ENCODE measurements around the gene NT5C.
"Not testable (repeated sequence)": the region's sequence is repeated elsewhere in the genome, so short reads cannot be mapped to it uniquely, and the experiment has no call there.

NT5C gene

GRCh38 chr17:75160211-75160610, 28.7 kb upstream of the NT5C start (continued):
- TF ChIP-seq ZNF280C (tag by site-specific recombination; IDR thresholded peaks at IDR 0.05) (no peak), ZNF211 (tag by site-specific recombination; IDR thresholded peaks at IDR 0.05; ENCODE audit: low read depth) (no peak), ZNF658 (tag by site-specific recombination; IDR thresholded peaks at IDR 0.05) (no peak), ZNF626 (tag by site-specific recombination; IDR thresholded peaks at IDR 0.05) (no peak), ZNF350 (tag by site-specific recombination; IDR thresholded peaks at IDR 0.05) (no peak), ZNF843 (tag by site-specific recombination; IDR thresholded peaks at IDR 0.05) (no peak), ZNF660 (tag by site-specific recombination; IDR thresholded peaks at IDR 0.05) (no peak), ZBTB1 (tag by site-specific recombination; IDR thresholded peaks at IDR 0.05) (no peak), ZNF514 (tag by site-specific recombination; IDR thresholded peaks at IDR 0.05) (no peak)
- TF ChIP-seq, protein P1, sequence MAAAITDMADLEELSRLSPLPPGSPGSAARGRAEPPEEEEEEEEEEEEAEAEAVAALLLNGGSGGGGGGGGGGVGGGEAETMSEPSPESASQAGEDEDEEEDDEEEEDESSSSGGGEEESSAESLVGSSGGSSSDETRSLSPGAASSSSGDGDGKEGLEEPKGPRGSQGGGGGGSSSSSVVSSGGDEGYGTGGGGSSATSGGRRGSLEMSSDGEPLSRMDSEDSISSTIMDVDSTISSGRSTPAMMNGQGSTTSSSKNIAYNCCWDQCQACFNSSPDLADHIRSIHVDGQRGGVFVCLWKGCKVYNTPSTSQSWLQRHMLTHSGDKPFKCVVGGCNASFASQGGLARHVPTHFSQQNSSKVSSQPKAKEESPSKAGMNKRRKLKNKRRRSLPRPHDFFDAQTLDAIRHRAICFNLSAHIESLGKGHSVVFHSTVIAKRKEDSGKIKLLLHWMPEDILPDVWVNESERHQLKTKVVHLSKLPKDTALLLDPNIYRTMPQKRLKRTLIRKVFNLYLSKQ (tag by site-specific recombination; IDR thresholded peaks at IDR 0.05; ENCODE audit: borderline replicate concordance): no peak

- CTCF ChIA-PET: interaction anchor here (0.6 to 3.8 kb wide), 9 partner anchors 12 to 215 kb away, joined by 3 to 21 read pairs (median 4); no protein-coding TSS in a partner anchor
- Histone ChIP-seq H3K4me1 (ENCODE audit: control insufficient read depth, insufficient read depth, low read length) (0 out of 2 replicates have a peak, but pooled peaks cover 5% of the 10 kb centered on the region), H3K27ac (ENCODE audit: extremely low read depth, low read depth, low read length) (no peak overlapping the region), H3K4me3 (ENCODE audit: low read depth, low read length) (no peak overlapping the region), H3K9me3 (ENCODE audit: control insufficient read depth, insufficient read depth, low read depth, low read length) (no peaks in the 10 kb centered on the region), H3K36me3 (ENCODE audit: control insufficient read depth in 2 of 2, insufficient read depth in 1 of 2, low read length in 2 of 2) (peaks cover 30 to 41% of the 10 kb centered on the region in 2 experiments)
- TF ChIP-seq GFI1B (tag by site-specific recombination; IDR thresholded peaks at IDR 0.05): peak; percentile 22; the same call in 1 of the 2 replicates
- TF ChIP-seq ZNF280D (tag by site-specific recombination; IDR thresholded peaks at IDR 0.05): no peak
- POLR2A ChIA-PET: interaction anchor here (1.1 kb wide), 1 partner anchor 10 kb away, joined by 3 read pairs; no protein-coding TSS in a partner anchor
These were observed 27.9 kb upstream of the NT5C start for GRCh38 chr17:75159196-75160031.

- H3K27ac ChIP-seq (ENCODE audit: extremely low read depth, low read depth, low read length); H3K9me3 ChIP-seq (ENCODE audit: control insufficient read depth, insufficient read depth, low read depth, low read length); POLR2A ChIA-PET; H3K4me3 ChIP-seq (ENCODE audit: low read depth, low read length); H3K4me1 ChIP-seq (ENCODE audit: control insufficient read depth, insufficient read depth, low read length): not testable (repeated sequence)
- peaks cover 23 to 33% of the 10 kb centered on the region in 2 experiments; a peak in 2 of 3 replicates for H3K36me3 ChIP-seq (ENCODE audit: control insufficient read depth in 2 of 2, insufficient read depth in 1 of 2, low read length in 2 of 2)
- CTCF ChIA-PET: interaction anchor here (0.7 to 3.8 kb wide), 6 partner anchors 13 to 214 kb away, joined by 3 to 21 read pairs (median 5); no protein-coding TSS in a partner anchor
These were observed 26.9 kb upstream of the NT5C start for GRCh38 chr17:75158480-75158879.

Measured in HEK293 (cell line).